BE2C (cell line): ENCODE measurements around the gene CWC27.
A peak's percentile ranks its signal among the peaks of the same experiment; 100 is the strongest.

ENCODE experiments used
- DNase-seq: peaks from one replicate; pipeline ENCODE4 v3.0.0-alpha.2; 2020
- H3K27me3 ChIP-seq: fragments of 250-450 bp; sonication (Bioruptor Pico); 2 replicates; pipeline ENCODE4 v1.5.1; 2020; ENCODE audit warnings: mild to moderate bottlenecking
- H3K36me3 ChIP-seq: fragments of 250-450 bp; sonication (Bioruptor Pico); 2 replicates; pipeline ENCODE4 v1.5.1; 2020; ENCODE audit warnings: mild to moderate bottlenecking
- H3K4me1 ChIP-seq: fragments of 250-450 bp; sonication (Bioruptor Pico); 2 replicates; pipeline ENCODE4 v1.5.1; 2020
- H3K4me3 ChIP-seq: 2 replicates; pipeline ENCODE4 v1.5.1; 2011; ENCODE audit warnings: low read depth, low read length
- H3K9me3 ChIP-seq: fragments of 250-450 bp; sonication (Bioruptor Pico); 2 replicates; pipeline ENCODE4 v1.5.1; 2020
- CTCF ChIP-seq: IDR thresholded peaks from 2 replicates; pipeline ENCODE4 v1.5.1; 2012; ENCODE audit warnings: mild to moderate bottlenecking, low read depth, low read length

The CWC27 gene

GRCh38 chr5:65035211-65036206 lies 266.8 kb downstream of the CWC27 start:
- peaks cover 5% of the 10 kb centered on the region; the same call in 1 of the 2 replicates for H3K4me1 ChIP-seq
- no peaks in the 10 kb centered on the region for H3K27me3 ChIP-seq
- H3K9me3 ChIP-seq, result no peaks in the 10 kb centered on the region
- no peak for TF ChIP-seq CTCF
- peak overlapping the region; percentile 69 for H3K4me3 ChIP-seq
- H3K36me3 ChIP-seq, result no peaks in the 10 kb centered on the region
- DNase-seq, result peak; percentile 95

- no peaks in the 10 kb centered on the region for H3K27me3 ChIP-seq
- H3K36me3 ChIP-seq, result no peaks in the 10 kb centered on the region
- no peaks in the 10 kb centered on the region for H3K9me3 ChIP-seq
- peak; percentile 40 for DNase-seq
- peak; percentile 78 for TF ChIP-seq CTCF
- peaks cover 5% of the 10 kb centered on the region; the same call in 1 of the 2 replicates for H3K4me1 ChIP-seq
- no peak overlapping the region for H3K4me3 ChIP-seq
Observed at GRCh38 chr5:65037831-65038815, 269.4 kb downstream of the CWC27 start.

GRCh38 chr5:65041296-65042158 lies 272.8 kb downstream of the CWC27 start:
- no peak for DNase-seq

GRCh38 chr5:65043843-65044359 lies 275.2 kb downstream of the CWC27 start:
- no peaks in the 10 kb centered on the region for H3K27me3 ChIP-seq
- H3K4me3 ChIP-seq, result no peak overlapping the region
- H3K36me3 ChIP-seq, result no peaks in the 10 kb centered on the region
- H3K4me1 ChIP-seq, result no peaks in the 10 kb centered on the region
- TF ChIP-seq CTCF, result no peak
- no peaks in the 10 kb centered on the region for H3K9me3 ChIP-seq
- no peak for DNase-seq

More at GRCh38 chr5:65041296-65042158, 272.8 kb downstream of the CWC27 start:
- H3K9me3 ChIP-seq, result no peaks in the 10 kb centered on the region
- no peaks in the 10 kb centered on the region for H3K36me3 ChIP-seq
- no peak for TF ChIP-seq CTCF
- no peaks in the 10 kb centered on the region for H3K4me1 ChIP-seq
- H3K4me3 ChIP-seq, result no peak overlapping the region
- H3K27me3 ChIP-seq, result no peaks in the 10 kb centered on the region

GRCh38 chr5:65047225-65047624 lies 278.5 kb downstream of the CWC27 start:
- H3K9me3 ChIP-seq, result no peaks in the 10 kb centered on the region
- no peak overlapping the region for H3K4me3 ChIP-seq
- DNase-seq, result no peak
- H3K4me1 ChIP-seq, result no peaks in the 10 kb centered on the region
- no peak for TF ChIP-seq CTCF
- H3K36me3 ChIP-seq, result no peaks in the 10 kb centered on the region
- H3K27me3 ChIP-seq, result no peaks in the 10 kb centered on the region
